CD8-positive, alpha-beta memory T cell (primary cell): ENCODE data around the gene ADRA1B. TPM values are rescaled to one million over a fixed set of nuclear protein-coding genes. Genes with fewer than 3 reads are reported as not detected.
"Not testable (repeated sequence)": the region's sequence is repeated elsewhere in the genome, so short reads cannot be mapped to it uniquely, and the experiment has no call there.

Source experiments
- CTCF ChIA-PET: fragments of 350-600 bp; sonication (Branson Sonifier 250); formaldehyde crosslinking; loops from one replicate; lab custom pipeline; 2021; ENCODE audit warnings: antibody characterized with exemption; lab: Charles Lee
- POLR2A ChIA-PET: fragments of 350-600 bp; sonication (Branson Sonifier 250); formaldehyde crosslinking; loops from one replicate; lab custom pipeline; 2021; ENCODE audit warnings: antibody characterized with exemption; lab: Charles Lee
- DNase-seq, 5 donors: peaks; one replicate each; pipeline versions ENCODE4 v3.0.0 to v3.0.0-alpha.2; 2020 to 2022; ENCODE audit warnings: mixed read lengths in 1 of 5
- H3K27ac ChIP-seq: one replicate; pipeline ENCODE4 v1.7.0; 2013; ENCODE audit warnings: low read depth, mild to moderate bottlenecking, low read length, moderate library complexity
- H3K27me3 ChIP-seq: 2 replicates; pipeline ENCODE4 v1.7.0; 2013; ENCODE audit warnings: low read length, mild to moderate bottlenecking; ENCODE audit not compliant: insufficient read depth, poor library complexity, severe bottlenecking
- H3K36me3 ChIP-seq: 2 replicates; pipeline ENCODE4 v1.7.0; 2013; ENCODE audit warnings: mild to moderate bottlenecking, low read length, moderate library complexity; ENCODE audit not compliant: insufficient read depth
- H3K4me1 ChIP-seq: 2 replicates; pipeline ENCODE4 v1.7.0; 2013; ENCODE audit warnings: mild to moderate bottlenecking, low read length, moderate library complexity; ENCODE audit not compliant: insufficient read depth
- H3K4me3 ChIP-seq: 2 replicates; pipeline ENCODE4 v1.7.0; 2013; ENCODE audit warnings: mild to moderate bottlenecking, low read length
- H3K9me3 ChIP-seq: 2 replicates; pipeline ENCODE4 v1.7.0; 2013; ENCODE audit warnings: mild to moderate bottlenecking, low read length
- H3K27ac Mint-ChIP-seq, 8 donors: one replicate each; pipeline ENCODE4 v1.8.0; 2020 to 2021; ENCODE audit warnings: mixed read lengths in 8 of 8, mild to moderate bottlenecking in 6 of 8, inconsistent platforms in 3 of 8, moderate library complexity in 3 of 8
- H3K27me3 Mint-ChIP-seq, 2 donors: one replicate each; pipeline ENCODE4 v1.8.0; 2020 to 2021; ENCODE audit warnings: mixed read lengths in 2 of 2, mild to moderate bottlenecking in 1 of 2, moderate library complexity in 1 of 2
- H3K36me3 Mint-ChIP-seq, 3 donors: one replicate each; pipeline ENCODE4 v1.8.0; 2020 to 2021; ENCODE audit warnings: mixed read lengths in 3 of 3, inconsistent platforms in 1 of 3, mild to moderate bottlenecking in 1 of 3
- H3K4me1 Mint-ChIP-seq, 3 donors: one replicate each; pipeline ENCODE4 v1.8.0; 2020 to 2021; ENCODE audit warnings: mixed read lengths in 3 of 3, inconsistent platforms in 1 of 3, mild to moderate bottlenecking in 1 of 3
- H3K4me3 Mint-ChIP-seq, 7 donors: one replicate each; pipeline ENCODE4 v1.8.0; 2020 to 2021; ENCODE audit warnings: mixed read lengths in 7 of 7, mild to moderate bottlenecking in 6 of 7, moderate library complexity in 4 of 7, inconsistent platforms in 2 of 7
- H3K9me3 Mint-ChIP-seq, 5 donors: one replicate each; pipeline ENCODE4 v1.8.0; 2020 to 2022; ENCODE audit warnings: mixed read lengths in 5 of 5, mild to moderate bottlenecking in 3 of 5, moderate library complexity in 2 of 5, inconsistent platforms in 1 of 5
- polyA plus RNA-seq: library from polyadenylated mRNA; unstranded; fragments of 300-500 nt; fragmentation: Illumina TruSeq; gene quantifications from one replicate; pipeline ENCODE4 v1.2.3, GENCODE V29; 2021
- total RNA-seq, 2 experiments: library from RNA; stranded (reverse); gene quantifications; one replicate each; pipeline ENCODE4 v1.2.3, GENCODE V29; 2021

Gene ADRA1B
- total and polyA plus RNA-seq, 3 experiments from 2014 or later: not detected

GRCh38 chr5:160008877-160009590 is 92.8 kb downstream of the ADRA1B start, which contains the start of gene TTC1:
Gene TTC1, plus strand, starts transcription at chr5:160009139. Its CDS starts 1,390 bp downstream, at chr5:160010529.
- Histone ChIP-seq H3K4me3 (peak within 1 kb of the TSS; percentile 100), H3K27me3 (no peaks in the 10 kb centered on the region), H3K4me1 (peaks cover 14% of the 10 kb centered on the region), H3K9me3 (no peaks in the 10 kb centered on the region), H3K36me3 (no peaks in the 10 kb centered on the region), H3K27ac (peak within 1 kb of the TSS; percentile 98)
- Mint-ChIP-seq H3K4me1 (peaks cover 26 to 38% (median 33%) of the 10 kb centered on the region in 3 donors), H3K9me3 (no peaks in the 10 kb centered on the region), H3K27ac (peak within 1 kb of the TSS; percentile 82 to 99 (median 98)), H3K27me3 (no peaks in the 10 kb centered on the region), H3K36me3 (peaks cover 0 to 37% (median 10%) of the 10 kb centered on the region in 3 donors), H3K4me3 (peak within 1 kb of the TSS; percentile 92 to 99 (median 97))
- POLR2A ChIA-PET: interaction anchor here (1.0 to 1.2 kb wide), 4 partner anchors 11 to 110 kb away, joined by 3 to 7 read pairs (median 4); partner anchors contain the start of gene PWWP2A
- CTCF ChIA-PET: interaction anchor here (0.7 to 3.8 kb wide), 5 partner anchors 9 to 22 kb away, joined by 3 to 16 read pairs (median 3); no protein-coding TSS in a partner anchor
- DNase-seq: peak; percentile 82 to 96 (median 90)

- peaks cover 26 to 38% (median 33%) of the 10 kb centered on the region in 3 donors for H3K4me1 Mint-ChIP-seq
- Histone ChIP-seq H3K4me1 (peaks cover 14% of the 10 kb centered on the region), H3K4me3 (peak overlapping the region; percentile 100), H3K36me3 (no peaks in the 10 kb centered on the region), H3K27ac (peak overlapping the region; percentile 98), H3K9me3 (no peaks in the 10 kb centered on the region), H3K27me3 (no peaks in the 10 kb centered on the region)
- DNase-seq: no peak
- H3K27me3 Mint-ChIP-seq: no peaks in the 10 kb centered on the region
- ChIA-PET POLR2A (interaction anchor here (0.6 to 1.1 kb wide), 5 partner anchors 12 to 109 kb away, joined by 3 to 7 read pairs (median 4); partner anchors contain the start of gene PWWP2A), CTCF (interaction anchor here (0.7 to 3.8 kb wide), 5 partner anchors 10 to 23 kb away, joined by 3 to 16 read pairs (median 3); no protein-coding TSS in a partner anchor)
- peak overlapping the region; percentile 57 to 99 (median 97) for H3K27ac Mint-ChIP-seq
- peaks cover 0 to 37% (median 10%) of the 10 kb centered on the region in 3 donors for H3K36me3 Mint-ChIP-seq
- peak overlapping the region; percentile 92 to 99 (median 97) for H3K4me3 Mint-ChIP-seq
- H3K9me3 Mint-ChIP-seq: no peaks in the 10 kb centered on the region
Measured at GRCh38 chr5:160009591-160009989, 93.3 kb downstream of the ADRA1B start.

GRCh38 chr5:160011471-160011870 is 95.2 kb downstream of the ADRA1B start:
- Mint-ChIP-seq H3K4me3 (peak overlapping the region in 5 of 7 donors; percentile 40 to 99 (median 65)), H3K27ac (peak overlapping the region in 4 of 8 donors; percentile 18 to 67 (median 36)), H3K4me1 (peaks cover 31 to 48% (median 37%) of the 10 kb centered on the region in 3 donors), H3K9me3 (no peaks in the 10 kb centered on the region), H3K36me3 (peaks cover 0 to 50% (median 14%) of the 10 kb centered on the region in 3 donors), H3K27me3 (no peaks in the 10 kb centered on the region)
- ChIA-PET POLR2A (no interaction called here), CTCF (interaction anchor here (1.1 to 1.8 kb wide), 2 partner anchors 10 to 333 kb away, joined by 3 to 5 read pairs; no protein-coding TSS in a partner anchor)
- Histone ChIP-seq H3K4me3 (no peak overlapping the region), H3K36me3 (no peaks in the 10 kb centered on the region), H3K27me3 (no peaks in the 10 kb centered on the region), H3K4me1 (peaks cover 14% of the 10 kb centered on the region), H3K27ac (no peak overlapping the region), H3K9me3 (no peaks in the 10 kb centered on the region)
- DNase-seq: no peak

- DNase-seq, H3K4me3 Mint-ChIP-seq, CTCF ChIA-PET, POLR2A ChIA-PET, H3K27me3 Mint-ChIP-seq, H3K36me3 ChIP-seq, H3K27ac ChIP-seq, H3K9me3 Mint-ChIP-seq, H3K9me3 ChIP-seq, H3K4me3 ChIP-seq, H3K27me3 ChIP-seq: not testable (repeated sequence)
- H3K4me1 ChIP-seq: peaks cover 14% of the 10 kb centered on the region
- Mint-ChIP-seq H3K4me1 (peaks cover 32 to 52% (median 38%) of the 10 kb centered on the region in 3 donors), H3K27ac (peak overlapping the region in 1 of 8 donors; percentile 81), H3K36me3 (peaks cover 0 to 64% (median 16%) of the 10 kb centered on the region in 3 donors)
Measured at GRCh38 chr5:160014197-160014596, 97.9 kb downstream of the ADRA1B start.

GRCh38 chr5:160018945-160019625 is 102.8 kb downstream of the ADRA1B start:
- Mint-ChIP-seq H3K4me1 (peaks cover 33 to 58% (median 42%) of the 10 kb centered on the region in 3 donors), H3K36me3 (peaks cover 4 to 46% (median 11%) of the 10 kb centered on the region in 3 donors), H3K27ac (peak overlapping the region in 4 of 8 donors; percentile 5 to 69 (median 42)), H3K9me3 (no peaks in the 10 kb centered on the region), H3K27me3 (no peaks in the 10 kb centered on the region), H3K4me3 (no peak overlapping the region)
- CTCF ChIA-PET: interaction anchor here (0.7 to 4.7 kb wide), 2 partner anchors 175 to 327 kb away, joined by 4 to 71 read pairs; no protein-coding TSS in a partner anchor
- Histone ChIP-seq H3K4me3 (no peak overlapping the region), H3K27ac (no peak overlapping the region), H3K9me3 (no peaks in the 10 kb centered on the region), H3K36me3 (no peaks in the 10 kb centered on the region), H3K27me3 (no peaks in the 10 kb centered on the region), H3K4me1 (peaks cover 7% of the 10 kb centered on the region)
- POLR2A ChIA-PET: interaction anchor here (0.8 kb wide), 1 partner anchor 48 kb away, joined by 15 read pairs; no protein-coding TSS in a partner anchor
- no peak for DNase-seq

GRCh38 chr5:160020266-160020770 is 104.0 kb downstream of the ADRA1B start:
- no peak overlapping the region for H3K4me3 ChIP-seq
- Mint-ChIP-seq H3K27me3 (no peaks in the 10 kb centered on the region), H3K36me3 (peaks cover 4 to 47% (median 10%) of the 10 kb centered on the region in 3 donors), H3K27ac (peak overlapping the region in 6 of 8 donors; percentile 18 to 85 (median 62)), H3K4me1 (peaks cover 30 to 58% (median 42%) of the 10 kb centered on the region in 3 donors), H3K4me3 (peak overlapping the region in 2 of 7 donors; percentile 53 to 65), H3K9me3 (no peaks in the 10 kb centered on the region)
- H3K27ac ChIP-seq: no peak overlapping the region
- no peaks in the 10 kb centered on the region for H3K27me3 ChIP-seq
- DNase-seq: no peak
- no peaks in the 10 kb centered on the region for H3K9me3 ChIP-seq
- POLR2A ChIA-PET: interaction anchor here (1.1 kb wide), 1 partner anchor 12 kb away, joined by 3 read pairs; no protein-coding TSS in a partner anchor
- H3K4me1 ChIP-seq: peaks cover 7% of the 10 kb centered on the region
- CTCF ChIA-PET: interaction anchor here (1.3 to 4.7 kb wide), 5 partner anchors 9 to 370 kb away, joined by 4 to 71 read pairs (median 6); no protein-coding TSS in a partner anchor
- H3K36me3 ChIP-seq: no peaks in the 10 kb centered on the region

GRCh38 chr5:160020964-160021363 is 104.7 kb downstream of the ADRA1B start:
- Histone ChIP-seq H3K4me1 (peaks cover 7% of the 10 kb centered on the region), H3K4me3 (no peak overlapping the region), H3K36me3 (no peaks in the 10 kb centered on the region), H3K9me3 (no peaks in the 10 kb centered on the region), H3K27me3 (no peaks in the 10 kb centered on the region), H3K27ac (no peak overlapping the region)
- peaks cover 34 to 58% (median 44%) of the 10 kb centered on the region in 3 donors for H3K4me1 Mint-ChIP-seq
- H3K27ac Mint-ChIP-seq: peak overlapping the region in 7 of 8 donors; percentile 24 to 83 (median 66)
- H3K27me3 Mint-ChIP-seq: no peaks in the 10 kb centered on the region
- peak overlapping the region in 2 of 7 donors; percentile 64 to 67 for H3K4me3 Mint-ChIP-seq
- peaks cover 4 to 47% (median 9%) of the 10 kb centered on the region in 3 donors for H3K36me3 Mint-ChIP-seq
- DNase-seq: no peak
- ChIA-PET CTCF (interaction anchor here (1.3 to 4.7 kb wide), 8 partner anchors 10 to 731 kb away, joined by 4 to 71 read pairs (median 6); no protein-coding TSS in a partner anchor), POLR2A (interaction anchor here (0.5 to 1.5 kb wide), 3 partner anchors 12 to 608 kb away, joined by 3 to 7 read pairs (median 3); partner anchors contain the start of gene TTC1)
- no peaks in the 10 kb centered on the region for H3K9me3 Mint-ChIP-seq
